Cardiac septum (tissue), 1 donor: ENCODE measurements around the gene TPRKB. TPM values are rescaled to one million over a fixed set of nuclear protein-coding genes. Genes with fewer than 3 reads are reported as not detected.
"Not testable (repeated sequence)": the region's sequence is repeated elsewhere in the genome, so short reads cannot be mapped to it uniquely, and the experiment has no call there.

Source experiments
- DNase-seq: peaks from one replicate; pipeline ENCODE4 v3.0.0-alpha.2; 2020; ENCODE audit warnings: low spot score
- intact Hi-C: fragments of 100-400 bp; cut with DNase I; formaldehyde crosslinking; loops from one replicate; pipeline ENCODE4 v1.14.0; 2022
- long read RNA-seq: library from polyadenylated mRNA; unstranded; transcript quantifications from one replicate; pipeline ENCODE4 v2.0.0, GENCODE V29; 2021
- total RNA-seq: library from RNA; stranded (reverse); fragmentation: NEBNext Ultra II Directional; extraction: Animal tissue kit (Norgen Biotek cat#: 25700); gene quantifications from one replicate; pipeline ENCODE4 v1.2.1, GENCODE V29; 2021
- donor health status: DM: no; HTN: no; CAD: no.

TPRKB gene
- 14.7 TPM for total RNA-seq
- long read RNA-seq, partial matches to known transcripts: 0 of 10 reads
- long read RNA-seq, other reads (novel, unspliced or antisense): 5 of 10 reads

- intact Hi-C loops: loop anchor here (5.0 kb wide), 1 partner anchor 720 kb away; the partner anchor contains the start of genes INO80B and WBP1
- peak; percentile 97 for DNase-seq
Observed at GRCh38 chr2:73736855-73737779, at the start of gene TPRKB. TPRKB (minus strand) TSS chr2:73737345; CDS start chr2:73734569, 2,776 bp downstream.

GRCh38 chr2:73783883-73784282 lies 46.7 kb upstream of the TPRKB start, which contains the start of gene C2orf78:
C2orf78 (plus strand) TSS chr2:73784183; CDS start chr2:73784310, 127 bp downstream.
- DNase-seq, intact Hi-C loops: not testable (repeated sequence)

- DNase-seq, intact Hi-C loops: not testable (repeated sequence)
Observed at GRCh38 chr2:73783402-73783801, 46.3 kb upstream of the TPRKB start.

- intact Hi-C loops: no loop called here
- DNase-seq: no peak
Observed at GRCh38 chr2:73780237-73780582, 43.1 kb upstream of the TPRKB start.

GRCh38 chr2:73779467-73780236 lies 42.5 kb upstream of the TPRKB start, which contains the start of gene DUSP11:
DUSP11 (minus strand) TSS chr2:73780103; CDS start chr2:73779974, 129 bp downstream.
- peak; percentile 97 for DNase-seq
- intact Hi-C loops: loop anchor here (10.0 kb wide), 1 partner anchor 95 kb away; no protein-coding TSS in a partner anchor

- not testable (repeated sequence) for DNase-seq
- intact Hi-C loops: loop anchor here (10.0 kb wide), 1 partner anchor 94 kb away; no protein-coding TSS in a partner anchor
Observed at GRCh38 chr2:73778867-73779466, 41.8 kb upstream of the TPRKB start.

- DNase-seq: no peak
- intact Hi-C loops: loop anchor here (10.0 kb wide), 1 partner anchor 92 kb away; no protein-coding TSS in a partner anchor
Observed at GRCh38 chr2:73776869-73777519, 39.8 kb upstream of the TPRKB start.

GRCh38 chr2:73776381-73776780 lies 39.2 kb upstream of the TPRKB start:
- intact Hi-C loops: loop anchor here (10.0 kb wide), 1 partner anchor 92 kb away; no protein-coding TSS in a partner anchor
- no peak for DNase-seq

GRCh38 chr2:73772819-73773218 lies 35.7 kb upstream of the TPRKB start:
- intact Hi-C loops: loop anchor here (10.0 kb wide), 1 partner anchor 88 kb away; no protein-coding TSS in a partner anchor
- DNase-seq: no peak

GRCh38 chr2:73770725-73771124 lies 33.6 kb upstream of the TPRKB start:
- DNase-seq: no peak
- intact Hi-C loops: loop anchor here (10.0 kb wide), 1 partner anchor 86 kb away; no protein-coding TSS in a partner anchor

- intact Hi-C loops: no loop called here
- no peak for DNase-seq
Observed at GRCh38 chr2:73766994-73767393, 29.8 kb upstream of the TPRKB start.

GRCh38 chr2:73766349-73766748 lies 29.2 kb upstream of the TPRKB start:
- intact Hi-C loops: no loop called here
- no peak for DNase-seq

GRCh38 chr2:73764945-73765344 lies 27.8 kb upstream of the TPRKB start:
- DNase-seq: no peak
- intact Hi-C loops: no loop called here

- intact Hi-C loops: no loop called here
- no peak for DNase-seq
Observed at GRCh38 chr2:73762571-73762970, 25.4 kb upstream of the TPRKB start.

- intact Hi-C loops: no loop called here
- no peak for DNase-seq
Observed at GRCh38 chr2:73759904-73760303, 22.8 kb upstream of the TPRKB start.

- intact Hi-C loops: no loop called here
- no peak for DNase-seq
Observed at GRCh38 chr2:73759285-73759764, 22.2 kb upstream of the TPRKB start.

GRCh38 chr2:73754332-73754731 lies 17.2 kb upstream of the TPRKB start:
- DNase-seq, intact Hi-C loops: not testable (repeated sequence)

- intact Hi-C loops: no loop called here
- DNase-seq: no peak
Observed at GRCh38 chr2:73749314-73749713, 12.2 kb upstream of the TPRKB start.

- DNase-seq: no peak
- intact Hi-C loops: no loop called here
Observed at GRCh38 chr2:73746877-73747208, 9.7 kb upstream of the TPRKB start.
